Upper lobe of left lung (tissue), 4 donors: ENCODE data around the gene PCDHA11.

Experiments used
- EP300 ChIP-seq, 4 donors: sonication (generic); formaldehyde crosslinking; IDR thresholded peaks; one replicate each; pipeline ENCODE4 v1.5.1; 2017; ENCODE audit warnings: antibody characterized with exemption in 4 of 4, control low read depth in 2 of 4
- POLR2A ChIP-seq, 4 donors: fragments of 450-650 bp; IDR thresholded peaks; one replicate each; pipeline ENCODE4 v1.5.1; 2016 to 2017; ENCODE audit warnings: antibody characterized with exemption in 4 of 4, mild to moderate bottlenecking in 2 of 4
- TF ChIP-seq, protein P1 (sequence below), 6 experiments: fragments of 450-650 bp in 4 of 6; fragments of 200-600 bp in 2 of 6; sonication (generic) in 2 of 6; IDR thresholded peaks; one replicate each; pipeline ENCODE4 v1.5.1; 2016 to 2019; ENCODE audit warnings: antibody characterized with exemption in 6 of 6

DNA sequence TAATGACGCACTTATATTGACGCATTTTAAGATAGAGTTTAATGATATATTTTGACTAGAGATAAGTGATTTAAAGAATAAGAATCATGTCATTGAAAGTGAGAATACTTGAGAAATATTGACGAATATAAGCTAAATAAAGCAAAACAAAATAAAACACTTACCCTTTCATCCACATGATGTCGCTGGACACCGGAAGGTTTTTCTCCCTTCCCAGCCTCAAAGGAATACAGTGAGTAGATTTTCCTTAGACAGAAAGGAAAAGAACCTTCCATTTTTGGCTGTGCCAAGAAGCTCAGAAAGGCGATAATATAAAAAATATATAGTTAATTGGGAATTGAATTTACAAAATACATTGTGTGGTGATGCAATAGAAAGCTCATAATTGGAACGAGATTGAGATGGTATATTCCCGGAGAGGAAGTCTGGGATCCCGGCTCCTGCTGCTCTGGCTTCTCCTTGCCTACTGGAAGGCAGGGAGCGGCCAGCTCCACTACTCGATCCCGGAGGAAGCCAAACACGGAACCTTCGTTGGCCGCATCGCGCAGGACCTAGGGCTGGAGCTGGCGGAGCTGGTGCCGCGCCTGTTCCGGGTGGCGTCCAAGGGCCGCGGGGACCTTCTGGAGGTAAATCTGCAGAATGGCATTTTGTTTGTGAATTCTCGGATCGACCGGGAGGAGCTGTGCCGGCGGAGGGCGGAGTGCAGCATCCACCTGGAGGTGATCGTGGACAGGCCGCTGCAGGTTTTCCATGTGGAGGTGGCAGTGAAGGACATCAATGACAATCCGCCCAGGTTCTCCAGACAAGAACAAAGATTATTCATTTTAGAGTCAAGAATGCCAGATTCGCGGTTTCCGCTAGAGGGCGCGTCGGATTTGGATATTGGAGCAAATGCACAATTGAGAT is 47.1 kb upstream of the PCDHA11 start, which contains the start of gene PCDHA5:
- TF ChIP-seq, protein P1, sequence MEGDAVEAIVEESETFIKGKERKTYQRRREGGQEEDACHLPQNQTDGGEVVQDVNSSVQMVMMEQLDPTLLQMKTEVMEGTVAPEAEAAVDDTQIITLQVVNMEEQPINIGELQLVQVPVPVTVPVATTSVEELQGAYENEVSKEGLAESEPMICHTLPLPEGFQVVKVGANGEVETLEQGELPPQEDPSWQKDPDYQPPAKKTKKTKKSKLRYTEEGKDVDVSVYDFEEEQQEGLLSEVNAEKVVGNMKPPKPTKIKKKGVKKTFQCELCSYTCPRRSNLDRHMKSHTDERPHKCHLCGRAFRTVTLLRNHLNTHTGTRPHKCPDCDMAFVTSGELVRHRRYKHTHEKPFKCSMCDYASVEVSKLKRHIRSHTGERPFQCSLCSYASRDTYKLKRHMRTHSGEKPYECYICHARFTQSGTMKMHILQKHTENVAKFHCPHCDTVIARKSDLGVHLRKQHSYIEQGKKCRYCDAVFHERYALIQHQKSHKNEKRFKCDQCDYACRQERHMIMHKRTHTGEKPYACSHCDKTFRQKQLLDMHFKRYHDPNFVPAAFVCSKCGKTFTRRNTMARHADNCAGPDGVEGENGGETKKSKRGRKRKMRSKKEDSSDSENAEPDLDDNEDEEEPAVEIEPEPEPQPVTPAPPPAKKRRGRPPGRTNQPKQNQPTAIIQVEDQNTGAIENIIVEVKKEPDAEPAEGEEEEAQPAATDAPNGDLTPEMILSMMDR (IDR thresholded peaks at IDR 0.05) = peak in 2 of 6 experiments; percentile 17 to 20
- no peak for TF ChIP-seq EP300 (IDR thresholded peaks at IDR 0.05)
- TF ChIP-seq POLR2A (IDR thresholded peaks at IDR 0.05) = no peak
